Body of pancreas (tissue), 4 donors: ENCODE data around the gene FAAH. TPM values are rescaled to one million over a fixed set of nuclear protein-coding genes. Genes with fewer than 3 reads are reported as not detected.

Experiments
- ATAC-seq: fragments of 150-250 bp; one replicate; pipeline ENCODE4 v1.9.1; 2016
- DNase-seq, 4 donors: peaks; one replicate each; pipeline ENCODE4 v3.0.0-alpha.2; 2019
- H3K27ac ChIP-seq, 4 donors: fragments of 200-600 bp; sonication (generic); 1 replicate in 3 of 4; 2 replicates in 1 of 4; pipeline versions ENCODE4 v1.5.1 to v1.6.1; 2016 to 2019; ENCODE audit warnings: mild to moderate bottlenecking in 1 of 4, mixed read lengths in 1 of 4, moderate library complexity in 1 of 4
- H3K27me3 ChIP-seq, 2 donors: fragments of 200-600 bp; sonication (generic); one replicate each; pipeline ENCODE4 v1.6.0; 2016; ENCODE audit warnings: mild to moderate bottlenecking in 1 of 2
- H3K36me3 ChIP-seq, 2 donors: fragments of 200-600 bp; sonication (generic); replicated peaks in 1 of 2; 2 replicates each; pipeline ENCODE4 v1.5.1; 2016; ENCODE audit warnings: low read depth in 2 of 2; ENCODE audit not compliant: insufficient read depth in 1 of 2
- H3K4me1 ChIP-seq: fragments of 200-600 bp; sonication (generic); one replicate; pipeline ENCODE4 v1.6.0; 2016
- H3K4me3 ChIP-seq, 2 donors: fragments of 200-600 bp; sonication (generic); 1 replicate in 1 of 2; 2 replicates in 1 of 2; pipeline ENCODE4 v1.5.1; 2016 to 2019
- H3K9me3 ChIP-seq, 3 donors: fragments of 200-600 bp; sonication (generic); 1 replicate in 2 of 3; 2 replicates in 1 of 3; pipeline ENCODE4 v1.5.1; 2016
- CTCF ChIP-seq, 7 experiments: fragments of 450-650 bp in 4 of 7; fragments of 200-600 bp in 3 of 7; sonication (generic) in 3 of 7; IDR thresholded peaks; one replicate each; pipeline ENCODE4 v1.5.1; 2016 to 2019; ENCODE audit warnings: antibody characterized with exemption in 7 of 7
- POLR2A ChIP-seq, 3 donors: fragments of 450-650 bp; IDR thresholded peaks; one replicate each; pipeline ENCODE4 v1.6.1; 2016; ENCODE audit warnings: antibody characterized with exemption in 3 of 3, mild to moderate bottlenecking in 2 of 3
- WGBS, 2 donors: methylation state at CpG; one replicate each; pipeline ENCODE4 v1.1.5; 2017; 5-methylcytosine and 5-hydroxymethylcytosine counted together
- intact Hi-C: fragments of 100-400 bp; cut with DNase I; formaldehyde crosslinking; loops from one replicate; pipeline ENCODE4 v1.15.1; 2023
- total RNA-seq, 2 donors: library from RNA; depleted of rRNA; stranded (reverse); fragments of >200 nt; gene quantifications; one replicate each; pipeline ENCODE4 v1.1.0, GENCODE V29; 2016

Gene FAAH
- total RNA-seq, 2 donors from 2014 or later: 47.0 to 86.4 TPM

DNA sequence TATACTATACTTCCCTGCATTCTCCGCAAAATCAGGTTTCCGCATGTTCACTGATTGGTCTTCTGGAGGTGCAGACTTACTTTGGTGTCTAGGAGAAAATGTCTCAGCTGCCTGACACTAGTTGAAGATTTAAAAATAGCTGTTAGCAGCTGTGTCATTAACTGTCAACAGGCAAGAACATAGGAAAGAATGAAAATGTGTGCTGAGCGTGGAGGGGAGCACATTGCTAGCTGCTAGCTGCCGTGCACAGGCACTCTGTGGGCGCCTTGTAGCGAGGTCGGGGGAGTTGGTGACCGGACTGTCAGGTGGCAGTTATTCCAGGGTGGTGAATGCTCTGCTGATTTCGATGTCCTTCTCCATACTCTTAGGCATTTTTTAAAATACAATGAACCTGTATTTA, 5.2 kb downstream of the FAAH start:
- WGBS, 2 donors: 89 to 90% methylated on average over 9 of the region's 9 CpGs
- Histone ChIP-seq H3K9me3 (no peaks in the 10 kb centered on the region), H3K36me3 (no peaks in the 10 kb centered on the region), H3K4me1 (peaks cover 51% of the 10 kb centered on the region), H3K27ac (no peak overlapping the region), H3K4me3 (no peak overlapping the region), H3K27me3 (no peaks in the 10 kb centered on the region)
- no peak for DNase-seq
- TF ChIP-seq CTCF (IDR thresholded peaks at IDR 0.05): no peak
- TF ChIP-seq POLR2A (IDR thresholded peaks at IDR 0.05): no peak
- ATAC-seq: no peak
- intact Hi-C loops: no loop called here

GRCh38 chr1:46400421-46400820, 6.3 kb downstream of the FAAH start:
- Histone ChIP-seq H3K27me3 (no peaks in the 10 kb centered on the region), H3K4me1 (peaks cover 45% of the 10 kb centered on the region), H3K36me3 (no peaks in the 10 kb centered on the region), H3K4me3 (no peak overlapping the region), H3K27ac (no peak overlapping the region), H3K9me3 (no peaks in the 10 kb centered on the region)
- TF ChIP-seq POLR2A (IDR thresholded peaks at IDR 0.05) (no peak), CTCF (IDR thresholded peaks at IDR 0.05) (no peak)
- 47 to 68% methylated on average over 4 of the region's 4 CpGs for WGBS, 2 donors
- intact Hi-C loops: no loop called here
- DNase-seq (peak in 1 of 4 donors; percentile 42), ATAC-seq (no peak)

- peak; percentile 9 for ATAC-seq
Observed at GRCh38 chr1:46401154-46401913, 7.2 kb downstream of the FAAH start.

GRCh38 chr1:46401964-46402626, 8.0 kb downstream of the FAAH start:
- Histone ChIP-seq H3K9me3 (no peaks in the 10 kb centered on the region), H3K27me3 (no peaks in the 10 kb centered on the region), H3K36me3 (no peaks in the 10 kb centered on the region), H3K27ac (peak overlapping the region; percentile 47 to 82 (median 68)), H3K4me1 (peaks cover 35% of the 10 kb centered on the region), H3K4me3 (no peak overlapping the region)
- DNase-seq: peak; percentile 89 to 93 (median 92)
- WGBS, 2 donors: 5 to 16% methylated on average over 2 to 10 of the region's 10 CpGs
- ATAC-seq: peak; percentile 96
- peak in 1 of 3 donors; percentile 31 for TF ChIP-seq POLR2A (IDR thresholded peaks at IDR 0.05)
- TF ChIP-seq CTCF (IDR thresholded peaks at IDR 0.05): no peak
- intact Hi-C loops: no loop called here

More at GRCh38 chr1:46401154-46401913, 7.2 kb downstream of the FAAH start:
- intact Hi-C loops: no loop called here
- DNase-seq: peak in 2 of 4 donors; percentile 20 to 24
- peaks cover 40% of the 10 kb centered on the region for H3K4me1 ChIP-seq
- no peaks in the 10 kb centered on the region for H3K36me3 ChIP-seq
- TF ChIP-seq CTCF (IDR thresholded peaks at IDR 0.05) (no peak), POLR2A (IDR thresholded peaks at IDR 0.05) (no peak)
- 41 to 51% methylated on average over 6 of the region's 6 CpGs for WGBS, 2 donors
- no peaks in the 10 kb centered on the region for H3K27me3 ChIP-seq
- peak overlapping the region; percentile 47 to 82 (median 68) for H3K27ac ChIP-seq
- H3K9me3 ChIP-seq: no peaks in the 10 kb centered on the region
- no peak overlapping the region for H3K4me3 ChIP-seq
